ENCODE data around the gene PAOX.
"Not testable (repeated sequence)": the region's sequence is repeated elsewhere in the genome, so short reads cannot be mapped to it uniquely, and the experiment has no call there.

PAOX gene

DNA sequence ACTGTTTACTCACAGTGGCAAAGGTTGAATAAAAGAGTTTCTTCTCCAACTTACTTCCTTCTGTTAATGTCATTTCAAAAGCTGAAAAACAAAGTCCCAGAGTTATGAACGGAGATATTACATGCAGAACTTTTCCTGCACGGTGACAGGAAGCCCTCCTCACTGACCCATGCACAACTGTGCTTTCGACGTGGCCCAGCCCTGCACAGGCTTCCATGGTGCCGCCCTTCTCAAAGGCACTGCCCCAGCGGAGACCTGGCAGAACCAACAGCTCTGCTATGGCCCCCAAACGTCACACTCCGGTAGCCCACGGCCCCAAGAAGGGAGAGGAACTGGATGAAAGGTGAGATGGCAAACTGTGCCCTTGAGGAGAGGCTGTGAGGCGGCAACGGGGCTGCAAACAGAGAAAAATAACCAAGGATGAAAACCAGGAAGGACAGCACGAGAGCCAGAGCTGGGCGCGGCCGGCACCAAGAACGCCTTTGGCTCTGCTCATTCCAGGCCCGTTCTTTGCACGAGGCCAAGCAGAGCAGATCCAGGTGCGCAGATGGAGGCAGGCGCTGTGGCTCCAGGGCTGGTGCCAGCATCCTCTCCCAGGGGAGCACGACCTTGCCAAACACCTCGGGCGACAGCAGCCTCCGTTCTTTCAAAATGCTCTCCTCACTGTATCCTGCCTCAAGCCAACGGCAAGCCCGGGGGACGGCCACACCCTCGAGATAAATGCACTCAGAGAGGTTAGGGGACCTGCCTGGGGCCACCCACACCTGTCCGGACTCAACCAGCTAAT lies 14.2 kb upstream of the PAOX start:
- DNase-seq (ENCODE audit: extremely low read depth, low read depth) = no peak
- TF ChIP-seq, protein P1, sequence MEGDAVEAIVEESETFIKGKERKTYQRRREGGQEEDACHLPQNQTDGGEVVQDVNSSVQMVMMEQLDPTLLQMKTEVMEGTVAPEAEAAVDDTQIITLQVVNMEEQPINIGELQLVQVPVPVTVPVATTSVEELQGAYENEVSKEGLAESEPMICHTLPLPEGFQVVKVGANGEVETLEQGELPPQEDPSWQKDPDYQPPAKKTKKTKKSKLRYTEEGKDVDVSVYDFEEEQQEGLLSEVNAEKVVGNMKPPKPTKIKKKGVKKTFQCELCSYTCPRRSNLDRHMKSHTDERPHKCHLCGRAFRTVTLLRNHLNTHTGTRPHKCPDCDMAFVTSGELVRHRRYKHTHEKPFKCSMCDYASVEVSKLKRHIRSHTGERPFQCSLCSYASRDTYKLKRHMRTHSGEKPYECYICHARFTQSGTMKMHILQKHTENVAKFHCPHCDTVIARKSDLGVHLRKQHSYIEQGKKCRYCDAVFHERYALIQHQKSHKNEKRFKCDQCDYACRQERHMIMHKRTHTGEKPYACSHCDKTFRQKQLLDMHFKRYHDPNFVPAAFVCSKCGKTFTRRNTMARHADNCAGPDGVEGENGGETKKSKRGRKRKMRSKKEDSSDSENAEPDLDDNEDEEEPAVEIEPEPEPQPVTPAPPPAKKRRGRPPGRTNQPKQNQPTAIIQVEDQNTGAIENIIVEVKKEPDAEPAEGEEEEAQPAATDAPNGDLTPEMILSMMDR (IDR thresholded peaks at IDR 0.05; ENCODE audit: low read depth, low read length, missing control alignments) = no peak
- no peak overlapping the region for H3K4me3 ChIP-seq (replicated peaks; ENCODE audit: low read depth, low read length)

DNA sequence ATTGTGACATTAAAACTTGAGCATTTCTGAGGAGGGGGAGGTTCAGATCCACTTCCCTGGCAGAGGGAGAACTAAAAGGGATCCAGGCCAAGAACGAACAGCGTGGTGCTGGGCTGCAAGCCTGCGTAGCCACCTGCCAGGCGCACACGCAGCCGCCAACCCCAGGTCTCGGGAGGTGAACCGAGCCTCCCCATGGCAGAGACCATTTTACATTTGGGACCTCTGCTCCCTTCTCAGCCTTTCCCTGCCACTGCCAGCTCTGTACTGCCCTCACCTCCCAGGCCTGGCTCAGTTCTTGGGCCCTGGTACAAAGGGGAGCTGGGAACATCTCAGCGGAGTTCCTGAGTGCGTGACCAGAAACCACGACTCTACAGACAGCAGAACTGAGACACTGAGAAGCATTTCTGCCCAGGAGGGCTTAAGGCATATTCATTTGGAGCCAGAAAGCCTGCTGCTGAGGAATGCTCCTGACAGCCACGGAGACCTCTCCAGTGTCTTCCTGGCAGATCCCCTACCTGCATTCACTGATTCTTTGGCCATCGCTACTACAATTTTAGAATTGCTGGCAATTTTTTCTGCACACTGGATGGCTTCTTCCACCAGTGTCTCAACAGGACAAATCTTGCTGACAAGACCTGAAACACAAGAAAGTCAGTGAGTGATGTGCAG lies 13.5 kb upstream of the PAOX start:
- H3K4me3 ChIP-seq (replicated peaks; ENCODE audit: low read depth, low read length) = no peak overlapping the region
- TF ChIP-seq, protein P1 (IDR thresholded peaks at IDR 0.05; ENCODE audit: low read depth, low read length, missing control alignments) = no peak
- DNase-seq (ENCODE audit: extremely low read depth, low read depth) = no peak

DNA sequence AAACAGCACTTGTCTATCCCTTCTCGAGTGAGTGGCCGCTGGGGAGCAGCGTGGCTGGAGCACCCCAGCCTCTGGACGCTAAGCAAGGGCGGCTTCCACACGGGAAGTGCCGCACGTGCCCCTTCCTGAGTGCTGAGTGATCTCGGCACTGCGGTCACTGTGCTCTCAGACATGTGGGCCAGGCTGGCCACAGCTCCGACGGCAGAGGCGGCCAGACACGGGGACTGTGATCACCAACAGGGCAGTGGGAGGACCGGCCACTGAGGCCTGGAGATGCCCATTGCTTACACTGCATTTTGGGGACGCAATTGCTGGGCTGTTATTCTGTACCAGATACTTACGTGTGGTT lies 13.0 kb upstream of the PAOX start:
- H3K4me3 ChIP-seq (replicated peaks; ENCODE audit: low read depth, low read length) = no peak overlapping the region
- TF ChIP-seq, protein P1 (IDR thresholded peaks at IDR 0.05; ENCODE audit: low read depth, low read length, missing control alignments) = no peak
- no peak for DNase-seq (ENCODE audit: extremely low read depth, low read depth)

DNA sequence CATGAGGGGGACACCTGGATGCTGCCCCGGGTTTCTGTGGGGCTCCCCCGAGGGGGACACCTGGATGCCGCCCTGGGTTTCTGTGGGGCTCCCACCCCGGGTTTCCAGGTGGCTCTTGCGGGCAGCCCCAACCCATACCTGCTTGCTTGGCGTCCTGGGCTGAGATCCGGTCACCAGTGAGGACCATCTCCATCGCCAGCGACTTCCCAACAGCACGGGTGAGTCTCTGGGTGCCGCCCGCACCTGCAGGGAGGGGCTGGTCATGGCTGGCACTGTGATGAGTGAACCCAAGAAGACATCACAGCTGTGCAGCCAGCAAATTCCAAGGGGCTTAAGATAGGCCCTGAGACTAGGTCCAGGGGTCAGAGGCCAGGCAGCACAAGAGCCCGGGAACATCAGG lies 12.3 kb upstream of the PAOX start:
- TF ChIP-seq, protein P1 (IDR thresholded peaks at IDR 0.05; ENCODE audit: low read depth, low read length, missing control alignments) = no peak
- H3K4me3 ChIP-seq (replicated peaks; ENCODE audit: low read depth, low read length) = no peak overlapping the region
- no peak for DNase-seq (ENCODE audit: extremely low read depth, low read depth)

DNA sequence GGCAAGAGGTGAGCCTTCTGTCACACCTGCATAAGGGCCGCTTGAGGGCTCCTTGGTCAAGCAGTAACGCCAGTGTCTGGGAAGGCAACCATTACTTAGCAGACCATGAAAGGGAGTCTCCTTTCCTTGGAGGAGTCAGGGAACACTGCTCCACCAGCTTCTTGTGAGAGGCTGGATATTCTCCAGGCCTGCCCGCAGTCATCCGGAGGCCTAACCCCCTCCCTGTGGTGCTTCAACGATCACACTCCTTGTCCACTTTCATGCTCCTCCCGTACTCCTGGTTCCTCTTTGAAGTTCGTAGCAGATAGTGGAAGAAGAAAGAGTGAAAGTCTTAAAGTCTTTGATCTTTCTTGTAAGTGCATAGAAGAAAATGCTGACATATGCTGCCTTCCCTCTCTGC lies 11.6 kb upstream of the PAOX start:
- not testable (repeated sequence) for H3K4me3 ChIP-seq (replicated peaks; ENCODE audit: low read depth, low read length); DNase-seq (ENCODE audit: extremely low read depth, low read depth)

DNA sequence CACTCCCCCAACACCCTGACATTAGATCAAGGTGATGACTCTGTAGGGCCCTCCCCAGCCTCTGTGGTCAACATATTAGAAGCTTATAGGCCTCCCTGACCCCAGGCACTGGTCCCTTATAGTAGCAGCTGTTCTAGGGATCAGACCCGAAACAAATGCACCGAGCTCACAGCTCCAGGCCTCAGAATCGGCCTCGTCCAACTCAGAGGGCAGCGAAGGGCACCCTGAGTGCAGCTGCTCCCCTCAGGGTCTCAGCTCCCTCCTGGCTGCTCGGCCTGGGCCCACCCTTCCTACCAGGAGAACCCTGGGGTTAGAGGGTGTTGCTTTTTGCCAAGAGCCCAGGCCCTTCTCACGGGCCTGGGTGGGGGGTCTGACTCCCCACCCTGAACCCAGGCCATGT lies 10.9 kb upstream of the PAOX start:
- TF ChIP-seq, protein P1 (IDR thresholded peaks at IDR 0.05; ENCODE audit: low read depth, low read length, missing control alignments) = no peak
- DNase-seq (ENCODE audit: extremely low read depth, low read depth) = no peak

DNA sequence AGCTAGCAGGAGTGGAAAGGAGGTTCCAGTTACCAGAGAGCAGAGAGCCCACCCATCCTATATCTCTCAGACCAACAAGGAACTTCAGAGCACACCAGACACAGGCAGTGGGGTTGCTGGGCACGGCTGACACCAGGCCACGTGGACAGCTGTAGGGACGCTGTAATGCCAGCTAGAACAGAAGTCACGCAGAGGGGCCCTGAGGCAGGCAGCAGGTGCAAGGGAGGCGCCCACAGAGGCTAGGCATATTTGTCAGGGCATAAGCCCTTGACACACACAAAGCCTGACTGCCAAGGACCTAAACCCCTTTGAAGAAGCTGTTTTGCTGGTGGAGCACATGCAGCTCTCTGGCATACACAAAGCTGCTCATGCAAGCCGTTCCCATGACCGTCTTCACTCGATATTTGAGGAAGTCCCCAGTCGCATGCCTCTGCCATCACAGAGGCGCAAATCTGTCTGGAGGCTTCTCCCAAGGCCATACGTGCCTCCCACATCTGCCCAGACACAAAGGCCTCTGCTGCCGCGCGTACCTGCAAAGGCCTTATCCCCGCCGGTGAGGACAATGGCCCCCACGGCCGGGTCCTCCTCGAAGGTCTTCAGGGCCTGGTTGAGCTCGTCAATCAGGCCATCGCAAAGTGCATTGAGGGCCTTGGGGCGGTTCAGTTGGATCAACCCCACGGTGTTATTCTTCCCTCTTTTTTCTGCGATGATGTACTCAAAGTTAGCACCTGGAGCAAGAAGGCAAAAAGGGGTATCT lies 8.9 kb upstream of the PAOX start:
- TF ChIP-seq, protein P1 (IDR thresholded peaks at IDR 0.05; ENCODE audit: low read depth, low read length, missing control alignments) = no peak
- DNase-seq (ENCODE audit: extremely low read depth, low read depth) = no peak
- H3K4me3 ChIP-seq (replicated peaks; ENCODE audit: low read depth, low read length) = no peak overlapping the region

More for the DNA sequence above, 10.9 kb upstream of the PAOX start:
- no peak overlapping the region for H3K4me3 ChIP-seq (replicated peaks; ENCODE audit: low read depth, low read length)
